A549 (cell line): ENCODE measurements around the gene RUNX3.

Experiments used
- CTCF ChIP-seq: fragments of >200 bp; sonication (Bioruptor Twin); formaldehyde crosslinking; IDR thresholded peaks from 3 replicates; pipeline ENCODE4 v1.5.1; 2016
- MAX ChIP-seq: IDR thresholded peaks from 2 replicates; pipeline ENCODE4 v1.6.1; 2012

- TF ChIP-seq MAX (no peak), CTCF (no peak)
These were observed 23.9 kb upstream of the RUNX3 start for GRCh38 chr1:24954022-24954421.
